Astrocyte of the cerebellum (primary cell): ENCODE results near the gene TBCCD1.

Source experiments
- DNase-seq: peaks from one replicate; pipeline ENCODE4 v3.0.0-alpha.2; 2011; ENCODE audit warnings: low read depth
- H3K4me3 ChIP-seq: 2 replicates; pipeline ENCODE4 v1.5.1; 2011; ENCODE audit warnings: mild to moderate bottlenecking, low read depth, low read length, moderate library complexity
- CTCF ChIP-seq: IDR thresholded peaks from 2 replicates; pipeline ENCODE4 v1.5.1; 2012; ENCODE audit warnings: low read length, low read depth, moderate library complexity, mild to moderate bottlenecking; ENCODE audit errors: missing control alignments
- in situ Hi-C: cut with HindIII; loops from 2 replicates; pipeline ENCODE4 v1.10.0; 2017; ENCODE audit warnings: low sequenced_read_pairs

TBCCD1 gene

GRCh38 chr3:186596568-186597287 is 29.6 kb upstream of the TBCCD1 start:
- no peak for DNase-seq
- no peak overlapping the region for H3K4me3 ChIP-seq
- in situ Hi-C loops, result no loop called here
- no peak for TF ChIP-seq CTCF

- H3K4me3 ChIP-seq, result no peak overlapping the region
- no peak for DNase-seq
- in situ Hi-C loops, result no loop called here
- no peak for TF ChIP-seq CTCF
Measured at GRCh38 chr3:186594591-186595113, 27.5 kb upstream of the TBCCD1 start.

GRCh38 chr3:186593862-186594261 is 26.7 kb upstream of the TBCCD1 start:
- DNase-seq, result no peak
- no peak for TF ChIP-seq CTCF
- no peak overlapping the region for H3K4me3 ChIP-seq
- in situ Hi-C loops, result no loop called here

GRCh38 chr3:186592682-186593081 is 25.5 kb upstream of the TBCCD1 start:
- in situ Hi-C loops, result no loop called here
- H3K4me3 ChIP-seq, result no peak overlapping the region
- TF ChIP-seq CTCF, result no peak
- no peak for DNase-seq

- in situ Hi-C loops, result no loop called here
- TF ChIP-seq CTCF, result no peak
- no peak for DNase-seq
- H3K4me3 ChIP-seq, result no peak overlapping the region
Measured at GRCh38 chr3:186590580-186591295, 23.6 kb upstream of the TBCCD1 start.

- no peak for DNase-seq
- in situ Hi-C loops, result no loop called here
- H3K4me3 ChIP-seq, result no peak overlapping the region
- TF ChIP-seq CTCF, result no peak
Measured at GRCh38 chr3:186589856-186590579, 22.9 kb upstream of the TBCCD1 start.
